DND-41 (cell line): Measurements from ENCODE around the gene ARAF.
A peak's percentile ranks its signal among the peaks of the same experiment; 100 is the strongest.

Experiments used
- ATAC-seq: fragments of 200-7000 bp; cut with Tn5 transposase; 3 replicates; pipeline ENCODE4 v1.9.1; 2021; ENCODE audit warnings: low read depth; ENCODE audit not compliant: insufficient read depth
- DNase-seq: peaks from one replicate; pipeline ENCODE4 v3.0.0-alpha.2; 2020
- H2AFZ ChIP-seq: 2 replicates; pipeline ENCODE4 v1.6.0; 2012; ENCODE audit warnings: low read depth, low read length
- H3K27ac ChIP-seq: 2 replicates; pipeline ENCODE4 v1.5.1; 2012; ENCODE audit warnings: low read length, inconsistent platforms
- H3K27me3 ChIP-seq: fragments of 200-600 bp; sonication (generic); 2 replicates; pipeline ENCODE4 v1.6.0; 2012; ENCODE audit warnings: low read length, mild to moderate bottlenecking, inconsistent platforms; ENCODE audit not compliant: insufficient read depth, poor library complexity
- H3K36me3 ChIP-seq: 2 replicates; pipeline ENCODE4 v1.5.1; 2012; ENCODE audit warnings: low read length, inconsistent platforms; ENCODE audit not compliant: insufficient read depth
- H3K4me1 ChIP-seq: 2 replicates; pipeline ENCODE4 v1.5.1; 2012; ENCODE audit warnings: mild to moderate bottlenecking, low read length; ENCODE audit not compliant: insufficient read depth
- H3K4me2 ChIP-seq: 2 replicates; pipeline ENCODE4 v1.6.0; 2012; ENCODE audit warnings: mild to moderate bottlenecking, moderate library complexity, low read length, inconsistent platforms; ENCODE audit not compliant: insufficient read depth
- H3K4me3 ChIP-seq, 2 experiments: fragments of 200-600 bp in 1 of 2; shearing (Covaris generic) in 1 of 2; 2 replicates each; pipeline ENCODE4 v1.5.1; 2012 to 2016; ENCODE audit warnings: inconsistent platforms in 2 of 2, low read length in 2 of 2, mild to moderate bottlenecking in 2 of 2, low read depth in 1 of 2, moderate library complexity in 1 of 2
- H3K79me2 ChIP-seq: 2 replicates; pipeline ENCODE4 v1.6.0; 2012; ENCODE audit warnings: low read length, inconsistent platforms; ENCODE audit not compliant: insufficient read depth
- H3K9ac ChIP-seq: 2 replicates; pipeline ENCODE4 v1.6.0; 2012; ENCODE audit warnings: low read depth, mild to moderate bottlenecking, inconsistent platforms, low read length, moderate library complexity
- H3K9me3 ChIP-seq: 2 replicates; pipeline ENCODE4 v1.5.1; 2012; ENCODE audit warnings: low read length, moderate library complexity, mild to moderate bottlenecking, inconsistent platforms; ENCODE audit not compliant: insufficient read depth, severe bottlenecking
- H4K20me1 ChIP-seq: 2 replicates; pipeline ENCODE4 v1.6.0; 2012; ENCODE audit warnings: low read length; ENCODE audit not compliant: insufficient read depth
- EZH2 ChIP-seq: IDR thresholded peaks from 3 replicates; pipeline ENCODE4 v1.6.1; 2012; ENCODE audit warnings: borderline replicate concordance, low read depth, mild to moderate bottlenecking, moderate library complexity, low read length, inconsistent platforms; ENCODE audit not compliant: severe bottlenecking
- TF ChIP-seq, protein P1 (sequence below): IDR thresholded peaks from 2 replicates; pipeline ENCODE4 v1.5.1; 2012; ENCODE audit warnings: borderline replicate concordance, low read length, moderate library complexity, mild to moderate bottlenecking; ENCODE audit not compliant: poor library complexity, severe bottlenecking; ENCODE audit errors: extremely low read depth

ARAF gene

GRCh38 chrX:47540754-47541538 lies 20.1 kb upstream of the ARAF start:
- no peak for ATAC-seq
- Histone ChIP-seq H3K4me2 (no peak overlapping the region), H2AFZ (no peak overlapping the region), H3K27ac (no peak overlapping the region), H3K79me2 (no peaks in the 10 kb centered on the region), H3K9ac (no peak overlapping the region), H3K36me3 (no peaks in the 10 kb centered on the region), H3K4me1 (no peaks in the 10 kb centered on the region), H3K4me3 (no peak overlapping the region), H4K20me1 (no peaks in the 10 kb centered on the region), H3K9me3 (no peaks in the 10 kb centered on the region), H3K27me3 (no peaks in the 10 kb centered on the region)
- TF ChIP-seq, protein P1, sequence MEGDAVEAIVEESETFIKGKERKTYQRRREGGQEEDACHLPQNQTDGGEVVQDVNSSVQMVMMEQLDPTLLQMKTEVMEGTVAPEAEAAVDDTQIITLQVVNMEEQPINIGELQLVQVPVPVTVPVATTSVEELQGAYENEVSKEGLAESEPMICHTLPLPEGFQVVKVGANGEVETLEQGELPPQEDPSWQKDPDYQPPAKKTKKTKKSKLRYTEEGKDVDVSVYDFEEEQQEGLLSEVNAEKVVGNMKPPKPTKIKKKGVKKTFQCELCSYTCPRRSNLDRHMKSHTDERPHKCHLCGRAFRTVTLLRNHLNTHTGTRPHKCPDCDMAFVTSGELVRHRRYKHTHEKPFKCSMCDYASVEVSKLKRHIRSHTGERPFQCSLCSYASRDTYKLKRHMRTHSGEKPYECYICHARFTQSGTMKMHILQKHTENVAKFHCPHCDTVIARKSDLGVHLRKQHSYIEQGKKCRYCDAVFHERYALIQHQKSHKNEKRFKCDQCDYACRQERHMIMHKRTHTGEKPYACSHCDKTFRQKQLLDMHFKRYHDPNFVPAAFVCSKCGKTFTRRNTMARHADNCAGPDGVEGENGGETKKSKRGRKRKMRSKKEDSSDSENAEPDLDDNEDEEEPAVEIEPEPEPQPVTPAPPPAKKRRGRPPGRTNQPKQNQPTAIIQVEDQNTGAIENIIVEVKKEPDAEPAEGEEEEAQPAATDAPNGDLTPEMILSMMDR, result peak; percentile 14
- TF ChIP-seq EZH2, result no peak
- no peak for DNase-seq

GRCh38 chrX:47543496-47543895 lies 17.5 kb upstream of the ARAF start:
- no peak overlapping the region for H3K4me2 ChIP-seq
- no peaks in the 10 kb centered on the region for H4K20me1 ChIP-seq
- no peak for DNase-seq
- no peaks in the 10 kb centered on the region for H3K27me3 ChIP-seq
- no peaks in the 10 kb centered on the region for H3K36me3 ChIP-seq
- H3K9ac ChIP-seq, result no peak overlapping the region
- no peak overlapping the region for H3K4me3 ChIP-seq
- no peaks in the 10 kb centered on the region for H3K79me2 ChIP-seq
- TF ChIP-seq, protein P1, result no peak
- TF ChIP-seq EZH2, result no peak
- H2AFZ ChIP-seq, result no peak overlapping the region
- no peak for ATAC-seq
- no peaks in the 10 kb centered on the region for H3K9me3 ChIP-seq
- no peak overlapping the region for H3K27ac ChIP-seq
- H3K4me1 ChIP-seq, result no peaks in the 10 kb centered on the region

GRCh38 chrX:47556045-47556623 lies 4.9 kb upstream of the ARAF start:
- peak; percentile 92 for DNase-seq
- Histone ChIP-seq H3K27ac (peak overlapping the region; percentile 91), H3K36me3 (no peaks in the 10 kb centered on the region), H3K9ac (peak overlapping the region; percentile 85), H3K4me3 (peak overlapping the region; percentile 42 to 73; a peak in 3 of 4 replicates), H3K4me2 (peak overlapping the region; percentile 69), H3K27me3 (no peaks in the 10 kb centered on the region), H4K20me1 (no peaks in the 10 kb centered on the region), H3K4me1 (peaks cover 28% of the 10 kb centered on the region), H3K79me2 (peaks cover 13% of the 10 kb centered on the region), H3K9me3 (no peaks in the 10 kb centered on the region), H2AFZ (peak overlapping the region; percentile 95)
- peak; percentile 92 for ATAC-seq
- no peak for TF ChIP-seq EZH2
- TF ChIP-seq, protein P1, result no peak
